KMS-11 (cell line): Measurements from ENCODE around the gene RBMS3.

Experiments
- H2AFZ ChIP-seq: fragments of 200-600 bp; sonication (generic); 2 replicates; pipeline ENCODE4 v1.6.1; 2016; ENCODE audit warnings: antibody characterized with exemption, mixed run types, low read depth
- H3K27ac ChIP-seq: fragments of 200-600 bp; sonication (generic); 2 replicates; pipeline ENCODE4 v1.6.1; 2016; ENCODE audit warnings: mild to moderate bottlenecking, mixed run types
- H3K27me3 ChIP-seq: fragments of 200-600 bp; sonication (generic); 2 replicates; pipeline ENCODE4 v1.6.1; 2017; ENCODE audit warnings: mild to moderate bottlenecking, low read depth, mixed run types, moderate library complexity; ENCODE audit not compliant: insufficient read depth
- H3K36me3 ChIP-seq: fragments of 200-600 bp; sonication (generic); 2 replicates; pipeline ENCODE4 v1.6.1; 2017; ENCODE audit warnings: mild to moderate bottlenecking, mixed run types; ENCODE audit not compliant: insufficient read depth
- H3K4me1 ChIP-seq: fragments of 200-600 bp; sonication (generic); 2 replicates; pipeline ENCODE4 v1.6.1; 2016; ENCODE audit warnings: mild to moderate bottlenecking, low read depth, mixed run types; ENCODE audit not compliant: poor library complexity, severe bottlenecking
- H3K4me2 ChIP-seq: fragments of 200-600 bp; sonication (generic); 2 replicates; pipeline ENCODE4 v1.7.0; 2016; ENCODE audit warnings: mild to moderate bottlenecking, mixed run types
- H3K4me3 ChIP-seq: fragments of 200-600 bp; sonication (generic); IDR thresholded peaks from 2 replicates; pipeline ENCODE4 v1.6.1; 2017; ENCODE audit warnings: low read depth, low read length, mixed read lengths; ENCODE audit not compliant: insufficient read depth
- H3K79me2 ChIP-seq: fragments of 200-600 bp; sonication (generic); 2 replicates; pipeline ENCODE4 v1.6.1; 2016; ENCODE audit warnings: low read depth, mixed run types; ENCODE audit not compliant: insufficient read depth
- H3K9ac ChIP-seq: fragments of 200-600 bp; sonication (generic); 2 replicates; pipeline ENCODE4 v1.6.1; 2016; ENCODE audit warnings: mild to moderate bottlenecking, mixed run types
- H4K20me1 ChIP-seq: fragments of 200-600 bp; sonication (generic); 2 replicates; pipeline ENCODE4 v1.6.1; 2016; ENCODE audit warnings: mild to moderate bottlenecking, mixed run types; ENCODE audit not compliant: insufficient read depth
- TF ChIP-seq, protein P1 (sequence below): fragments of 200-600 bp; sonication (generic); conservative IDR thresholded peaks from 2 replicates; pipeline ENCODE4 v1.6.1; 2017; ENCODE audit warnings: low read depth, mild to moderate bottlenecking, antibody characterized with exemption, low read length, moderate library complexity, mixed read lengths

Gene RBMS3

DNA sequence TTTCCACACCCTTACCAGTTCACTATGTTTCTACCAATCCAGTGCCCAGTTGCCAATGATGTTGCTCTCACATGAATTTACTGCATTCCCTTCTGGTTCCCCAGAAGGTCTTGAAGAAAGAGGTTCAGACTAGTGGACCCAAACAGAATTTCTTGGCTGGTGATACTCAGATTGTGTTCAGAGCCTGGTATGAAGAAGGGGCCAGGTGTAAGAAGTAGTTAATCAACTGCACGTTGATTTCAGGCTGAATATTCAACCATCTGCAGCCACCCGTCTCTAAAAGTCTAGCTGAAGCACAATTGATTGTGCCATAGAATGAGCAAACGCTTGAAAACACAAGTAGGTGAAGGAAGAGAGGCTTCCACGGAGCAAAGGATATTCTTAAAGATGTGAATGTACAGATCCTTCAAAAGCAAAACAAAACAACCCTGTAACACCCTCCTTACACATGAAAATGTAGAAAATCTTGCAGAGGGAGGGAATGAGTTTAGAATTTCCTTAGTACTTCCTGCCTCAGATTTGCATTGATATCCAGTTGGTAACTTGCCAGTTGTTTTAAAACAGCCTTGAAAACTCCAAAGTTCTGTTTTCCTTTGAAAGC lies 4.7 kb downstream of the RBMS3 start:
- Histone ChIP-seq H3K4me3 (no peak overlapping the region), H3K27me3 (no peaks in the 10 kb centered on the region), H2AFZ (no peak overlapping the region), H4K20me1 (no peaks in the 10 kb centered on the region), H3K79me2 (no peaks in the 10 kb centered on the region), H3K27ac (no peak overlapping the region), H3K9ac (no peak overlapping the region), H3K4me1 (no peaks in the 10 kb centered on the region), H3K36me3 (no peaks in the 10 kb centered on the region), H3K4me2 (no peak overlapping the region)
- TF ChIP-seq, protein P1, sequence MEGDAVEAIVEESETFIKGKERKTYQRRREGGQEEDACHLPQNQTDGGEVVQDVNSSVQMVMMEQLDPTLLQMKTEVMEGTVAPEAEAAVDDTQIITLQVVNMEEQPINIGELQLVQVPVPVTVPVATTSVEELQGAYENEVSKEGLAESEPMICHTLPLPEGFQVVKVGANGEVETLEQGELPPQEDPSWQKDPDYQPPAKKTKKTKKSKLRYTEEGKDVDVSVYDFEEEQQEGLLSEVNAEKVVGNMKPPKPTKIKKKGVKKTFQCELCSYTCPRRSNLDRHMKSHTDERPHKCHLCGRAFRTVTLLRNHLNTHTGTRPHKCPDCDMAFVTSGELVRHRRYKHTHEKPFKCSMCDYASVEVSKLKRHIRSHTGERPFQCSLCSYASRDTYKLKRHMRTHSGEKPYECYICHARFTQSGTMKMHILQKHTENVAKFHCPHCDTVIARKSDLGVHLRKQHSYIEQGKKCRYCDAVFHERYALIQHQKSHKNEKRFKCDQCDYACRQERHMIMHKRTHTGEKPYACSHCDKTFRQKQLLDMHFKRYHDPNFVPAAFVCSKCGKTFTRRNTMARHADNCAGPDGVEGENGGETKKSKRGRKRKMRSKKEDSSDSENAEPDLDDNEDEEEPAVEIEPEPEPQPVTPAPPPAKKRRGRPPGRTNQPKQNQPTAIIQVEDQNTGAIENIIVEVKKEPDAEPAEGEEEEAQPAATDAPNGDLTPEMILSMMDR: no peak

DNA sequence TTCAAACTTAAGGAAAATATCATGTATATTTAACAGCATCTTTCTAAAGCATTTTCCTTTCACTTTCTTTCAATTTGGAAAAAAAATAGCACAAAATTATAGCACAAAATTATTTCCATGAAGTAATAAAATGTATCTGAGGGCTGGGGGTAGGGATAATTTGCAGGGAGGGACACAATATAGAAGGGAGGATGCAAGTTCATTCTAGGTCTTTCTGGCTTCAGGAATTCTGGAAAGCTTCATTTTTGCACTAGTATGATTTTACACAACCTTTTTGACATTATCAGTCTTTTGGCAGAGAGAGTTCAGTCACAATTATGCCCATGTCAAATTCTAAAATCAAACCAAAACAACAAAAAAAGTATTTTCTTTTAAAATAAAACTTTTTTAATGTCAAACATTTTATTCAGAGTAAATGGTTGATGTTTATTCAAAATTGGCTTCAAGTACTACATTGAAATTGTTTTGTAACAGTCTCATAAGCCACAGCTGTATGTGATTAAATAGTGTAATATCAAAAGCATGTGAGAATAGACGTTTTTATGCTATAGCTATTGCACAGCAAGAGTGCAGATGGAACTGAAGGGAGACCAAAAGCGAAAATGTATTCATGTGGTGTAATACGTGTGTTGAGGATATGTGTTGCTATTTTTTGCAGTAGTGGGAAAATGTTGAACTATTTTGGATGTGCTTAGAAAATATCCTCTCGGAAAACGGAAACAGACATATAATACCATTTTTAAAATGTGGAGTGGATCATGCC lies 5.8 kb downstream of the RBMS3 start:
- no peak overlapping the region for H3K4me3 ChIP-seq
- no peaks in the 10 kb centered on the region for H3K79me2 ChIP-seq
- H3K4me2 ChIP-seq: no peak overlapping the region
- H3K9ac ChIP-seq: no peak overlapping the region
- no peaks in the 10 kb centered on the region for H4K20me1 ChIP-seq
- no peaks in the 10 kb centered on the region for H3K27me3 ChIP-seq
- H2AFZ ChIP-seq: no peak overlapping the region
- no peak overlapping the region for H3K27ac ChIP-seq
- TF ChIP-seq, protein P1: no peak
- H3K36me3 ChIP-seq: no peaks in the 10 kb centered on the region
- no peaks in the 10 kb centered on the region for H3K4me1 ChIP-seq

GRCh38 chr3:29290596-29290995 lies 9.7 kb downstream of the RBMS3 start:
- H3K36me3 ChIP-seq: no peaks in the 10 kb centered on the region
- no peaks in the 10 kb centered on the region for H3K27me3 ChIP-seq
- TF ChIP-seq, protein P1: no peak
- H3K4me2 ChIP-seq: no peak overlapping the region
- H3K79me2 ChIP-seq: no peaks in the 10 kb centered on the region
- H3K4me1 ChIP-seq: no peaks in the 10 kb centered on the region
- no peak overlapping the region for H3K27ac ChIP-seq
- H3K9ac ChIP-seq: no peak overlapping the region
- no peaks in the 10 kb centered on the region for H4K20me1 ChIP-seq
- H2AFZ ChIP-seq: no peak overlapping the region
- no peak overlapping the region for H3K4me3 ChIP-seq

- no peaks in the 10 kb centered on the region for H3K79me2 ChIP-seq
- H3K4me1 ChIP-seq: no peaks in the 10 kb centered on the region
- no peak overlapping the region for H3K4me2 ChIP-seq
- H4K20me1 ChIP-seq: no peaks in the 10 kb centered on the region
- H3K9ac ChIP-seq: no peak overlapping the region
- no peaks in the 10 kb centered on the region for H3K36me3 ChIP-seq
- H3K27me3 ChIP-seq: no peaks in the 10 kb centered on the region
- no peak overlapping the region for H3K4me3 ChIP-seq
- no peak overlapping the region for H3K27ac ChIP-seq
- TF ChIP-seq, protein P1: no peak
- no peak overlapping the region for H2AFZ ChIP-seq
Measured at GRCh38 chr3:29291260-29291981, 10.6 kb downstream of the RBMS3 start.
